Measurements from ENCODE around the gene LIM2. TPM values are rescaled to one million over a fixed set of nuclear protein-coding genes. Genes with fewer than 3 reads are reported as not detected.

Gene LIM2
- total and polyA plus RNA-seq, 9 of the 15 experiments (the other 6 are each of a cell fraction or from before 2014, with no cell fraction given): 0.07 to 0.45 (median 0.18) TPM; not detected in 4

DNA sequence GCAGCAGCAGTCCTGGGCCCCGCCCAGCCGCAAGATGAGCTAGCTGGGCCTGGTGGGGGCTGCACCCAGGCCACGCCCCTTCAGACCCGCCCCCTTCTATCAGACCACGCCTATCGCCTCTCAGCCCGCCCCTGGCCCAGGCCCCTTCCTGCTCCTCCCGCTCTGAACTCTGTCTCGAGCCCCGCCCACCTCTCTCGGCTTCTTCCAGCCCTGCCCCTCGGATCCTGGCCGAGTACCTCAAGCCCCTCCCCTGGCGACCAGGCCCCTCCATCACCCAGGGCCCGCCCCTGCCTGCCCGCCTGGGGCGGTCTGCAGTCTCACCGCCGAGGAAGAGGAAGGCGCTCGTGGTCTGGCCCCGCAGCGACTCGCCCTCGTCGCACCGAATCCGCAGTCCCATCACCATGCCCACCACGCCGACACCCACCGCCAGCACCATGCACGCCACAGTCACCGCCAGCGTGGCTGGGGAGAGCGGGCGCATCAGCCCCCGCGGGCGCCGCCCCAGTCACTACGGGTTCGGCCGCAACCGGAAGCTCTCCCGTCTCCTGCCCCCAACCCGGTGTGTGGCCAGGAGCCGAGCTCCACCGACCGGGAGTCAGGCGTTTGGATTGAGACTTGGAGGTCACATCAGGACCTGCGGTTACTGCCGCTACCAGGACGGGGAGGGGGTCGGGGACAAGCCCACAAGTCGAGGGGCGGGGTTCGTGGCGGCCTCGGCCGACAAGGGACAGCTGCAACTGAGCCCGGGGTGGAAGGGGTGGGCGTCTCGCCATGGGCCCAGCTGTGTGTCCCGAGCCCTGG lies 20.0 kb downstream of the LIM2 start (continued):
- TF ChIP-seq, protein P1, sequence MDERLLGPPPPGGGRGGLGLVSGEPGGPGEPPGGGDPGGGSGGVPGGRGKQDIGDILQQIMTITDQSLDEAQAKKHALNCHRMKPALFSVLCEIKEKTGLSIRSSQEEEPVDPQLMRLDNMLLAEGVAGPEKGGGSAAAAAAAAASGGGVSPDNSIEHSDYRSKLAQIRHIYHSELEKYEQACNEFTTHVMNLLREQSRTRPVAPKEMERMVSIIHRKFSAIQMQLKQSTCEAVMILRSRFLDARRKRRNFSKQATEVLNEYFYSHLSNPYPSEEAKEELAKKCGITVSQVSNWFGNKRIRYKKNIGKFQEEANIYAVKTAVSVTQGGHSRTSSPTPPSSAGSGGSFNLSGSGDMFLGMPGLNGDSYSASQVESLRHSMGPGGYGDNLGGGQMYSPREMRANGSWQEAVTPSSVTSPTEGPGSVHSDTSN (CRISPR knock-in tag; IDR thresholded peaks at IDR 0.05; ENCODE audit: low read depth): no peak
- TF ChIP-seq, protein P1 (tag; conservative IDR thresholded peaks at IDR 0.05; ENCODE audit: low read depth): no peak
- peak; percentile 39 for TF ChIP-seq KDM5B (IDR thresholded peaks at IDR 0.05; ENCODE audit: insufficient replicate concordance, low read depth, low read length)
- TF ChIP-seq NCOR1 (IDR thresholded peaks at IDR 0.05): peak; percentile 60
- TF ChIP-seq GABPB1 (CRISPR knock-in tag; IDR thresholded peaks at IDR 0.05): peak; percentile 88
- TF ChIP-seq MAZ (CRISPR knock-in tag; conservative IDR thresholded peaks at IDR 0.05 in 1 of 2, IDR thresholded peaks at IDR 0.05 in 1 of 2): peak; percentile 89; a peak in 3 of 4 replicates
- TF ChIP-seq NRF1 (conservative IDR thresholded peaks at IDR 0.05 in 1 of 2, IDR thresholded peaks at IDR 0.05 in 1 of 2): peak; percentile 81 to 84
- TF ChIP-seq LCOR (CRISPR knock-in tag; IDR thresholded peaks at IDR 0.05): 0 out of 2 replicates have a peak, but pooled peaks have one; percentile 46
- no peak for TF ChIP-seq MYBL2 (IDR thresholded peaks at IDR 0.05; ENCODE audit: low read depth)
- no peak for TF ChIP-seq MYBL2 (CRISPR knock-in tag; IDR thresholded peaks at IDR 0.05; ENCODE audit: borderline replicate concordance)
- TF ChIP-seq, protein P2, sequence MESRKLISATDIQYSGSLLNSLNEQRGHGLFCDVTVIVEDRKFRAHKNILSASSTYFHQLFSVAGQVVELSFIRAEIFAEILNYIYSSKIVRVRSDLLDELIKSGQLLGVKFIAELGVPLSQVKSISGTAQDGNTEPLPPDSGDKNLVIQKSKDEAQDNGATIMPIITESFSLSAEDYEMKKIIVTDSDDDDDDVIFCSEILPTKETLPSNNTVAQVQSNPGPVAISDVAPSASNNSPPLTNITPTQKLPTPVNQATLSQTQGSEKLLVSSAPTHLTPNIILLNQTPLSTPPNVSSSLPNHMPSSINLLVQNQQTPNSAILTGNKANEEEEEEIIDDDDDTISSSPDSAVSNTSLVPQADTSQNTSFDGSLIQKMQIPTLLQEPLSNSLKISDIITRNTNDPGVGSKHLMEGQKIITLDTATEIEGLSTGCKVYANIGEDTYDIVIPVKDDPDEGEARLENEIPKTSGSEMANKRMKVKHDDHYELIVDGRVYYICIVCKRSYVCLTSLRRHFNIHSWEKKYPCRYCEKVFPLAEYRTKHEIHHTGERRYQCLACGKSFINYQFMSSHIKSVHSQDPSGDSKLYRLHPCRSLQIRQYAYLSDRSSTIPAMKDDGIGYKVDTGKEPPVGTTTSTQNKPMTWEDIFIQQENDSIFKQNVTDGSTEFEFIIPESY (CRISPR knock-in tag; IDR thresholded peaks at IDR 0.05): 0 out of 2 replicates have a peak, but pooled peaks have one; percentile 9
- peak; percentile 88 for TF ChIP-seq POLR2G (IDR thresholded peaks at IDR 0.05; ENCODE audit: low read depth, low read length)
- TF ChIP-seq, protein P3, sequence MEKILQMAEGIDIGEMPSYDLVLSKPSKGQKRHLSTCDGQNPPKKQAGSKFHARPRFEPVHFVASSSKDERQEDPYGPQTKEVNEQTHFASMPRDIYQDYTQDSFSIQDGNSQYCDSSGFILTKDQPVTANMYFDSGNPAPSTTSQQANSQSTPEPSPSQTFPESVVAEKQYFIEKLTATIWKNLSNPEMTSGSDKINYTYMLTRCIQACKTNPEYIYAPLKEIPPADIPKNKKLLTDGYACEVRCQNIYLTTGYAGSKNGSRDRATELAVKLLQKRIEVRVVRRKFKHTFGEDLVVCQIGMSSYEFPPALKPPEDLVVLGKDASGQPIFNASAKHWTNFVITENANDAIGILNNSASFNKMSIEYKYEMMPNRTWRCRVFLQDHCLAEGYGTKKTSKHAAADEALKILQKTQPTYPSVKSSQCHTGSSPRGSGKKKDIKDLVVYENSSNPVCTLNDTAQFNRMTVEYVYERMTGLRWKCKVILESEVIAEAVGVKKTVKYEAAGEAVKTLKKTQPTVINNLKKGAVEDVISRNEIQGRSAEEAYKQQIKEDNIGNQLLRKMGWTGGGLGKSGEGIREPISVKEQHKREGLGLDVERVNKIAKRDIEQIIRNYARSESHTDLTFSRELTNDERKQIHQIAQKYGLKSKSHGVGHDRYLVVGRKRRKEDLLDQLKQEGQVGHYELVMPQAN (IDR thresholded peaks at IDR 0.05; ENCODE audit: borderline replicate concordance): peak; percentile 85; the same call in 1 of the 2 replicates
- TF ChIP-seq, protein P4, sequence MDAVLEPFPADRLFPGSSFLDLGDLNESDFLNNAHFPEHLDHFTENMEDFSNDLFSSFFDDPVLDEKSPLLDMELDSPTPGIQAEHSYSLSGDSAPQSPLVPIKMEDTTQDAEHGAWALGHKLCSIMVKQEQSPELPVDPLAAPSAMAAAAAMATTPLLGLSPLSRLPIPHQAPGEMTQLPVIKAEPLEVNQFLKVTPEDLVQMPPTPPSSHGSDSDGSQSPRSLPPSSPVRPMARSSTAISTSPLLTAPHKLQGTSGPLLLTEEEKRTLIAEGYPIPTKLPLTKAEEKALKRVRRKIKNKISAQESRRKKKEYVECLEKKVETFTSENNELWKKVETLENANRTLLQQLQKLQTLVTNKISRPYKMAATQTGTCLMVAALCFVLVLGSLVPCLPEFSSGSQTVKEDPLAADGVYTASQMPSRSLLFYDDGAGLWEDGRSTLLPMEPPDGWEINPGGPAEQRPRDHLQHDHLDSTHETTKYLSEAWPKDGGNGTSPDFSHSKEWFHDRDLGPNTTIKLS (IDR thresholded peaks at IDR 0.05; ENCODE audit: borderline replicate concordance, low read depth): peak; percentile 95
- no peak for TF ChIP-seq PTTG1 (tag; IDR thresholded peaks at IDR 0.05; ENCODE audit: low read depth)
- TF ChIP-seq JUNB (CRISPR knock-in tag; conservative IDR thresholded peaks at IDR 0.05): no peak
- TF ChIP-seq MAFF (IDR thresholded peaks at IDR 0.05; ENCODE audit: low read length): no peak
- TF ChIP-seq TSC22D4 (tag; IDR thresholded peaks at IDR 0.05): no peak
- no peak for TF ChIP-seq STAT5B (CRISPR knock-in tag; IDR thresholded peaks at IDR 0.05)
